Glomerular visceral epithelial cell (primary cell): ENCODE results near the gene PYGB.

Source experiments
- DNase-seq: peaks from one replicate; pipeline ENCODE4 v3.0.0-alpha.2; 2016; ENCODE audit errors: extremely low spot score

PYGB gene

GRCh38 chr20:25216199-25216945 is 31.5 kb upstream of the PYGB start:
- DNase-seq = no peak

- DNase-seq = no peak
Observed at GRCh38 chr20:25217161-25218108, 30.4 kb upstream of the PYGB start.

- no peak for DNase-seq
Observed at GRCh38 chr20:25218109-25218486, 29.8 kb upstream of the PYGB start.

DNA sequence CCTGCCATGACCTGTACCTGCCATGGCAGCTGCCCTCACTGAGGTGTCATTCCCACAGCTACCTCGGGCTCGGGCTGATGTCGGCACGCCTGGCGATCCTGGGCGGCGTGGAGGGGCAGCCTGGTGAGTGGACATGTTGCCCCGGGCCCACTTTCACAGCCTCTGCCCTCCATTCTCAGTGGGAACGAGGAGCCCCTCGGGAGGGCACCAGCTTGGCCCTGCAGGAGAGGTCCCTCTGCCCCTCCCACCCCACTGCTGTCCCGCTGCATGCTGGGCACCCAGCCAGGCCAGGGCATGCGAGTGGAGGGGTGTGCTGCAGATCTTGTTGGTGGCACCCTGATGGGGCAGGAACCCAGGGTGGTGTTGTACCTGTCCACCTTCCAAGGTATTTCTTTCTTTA is 29.4 kb upstream of the PYGB start:
- DNase-seq = no peak

- no peak for DNase-seq
Observed at GRCh38 chr20:25219365-25219764, 28.5 kb upstream of the PYGB start.

DNA sequence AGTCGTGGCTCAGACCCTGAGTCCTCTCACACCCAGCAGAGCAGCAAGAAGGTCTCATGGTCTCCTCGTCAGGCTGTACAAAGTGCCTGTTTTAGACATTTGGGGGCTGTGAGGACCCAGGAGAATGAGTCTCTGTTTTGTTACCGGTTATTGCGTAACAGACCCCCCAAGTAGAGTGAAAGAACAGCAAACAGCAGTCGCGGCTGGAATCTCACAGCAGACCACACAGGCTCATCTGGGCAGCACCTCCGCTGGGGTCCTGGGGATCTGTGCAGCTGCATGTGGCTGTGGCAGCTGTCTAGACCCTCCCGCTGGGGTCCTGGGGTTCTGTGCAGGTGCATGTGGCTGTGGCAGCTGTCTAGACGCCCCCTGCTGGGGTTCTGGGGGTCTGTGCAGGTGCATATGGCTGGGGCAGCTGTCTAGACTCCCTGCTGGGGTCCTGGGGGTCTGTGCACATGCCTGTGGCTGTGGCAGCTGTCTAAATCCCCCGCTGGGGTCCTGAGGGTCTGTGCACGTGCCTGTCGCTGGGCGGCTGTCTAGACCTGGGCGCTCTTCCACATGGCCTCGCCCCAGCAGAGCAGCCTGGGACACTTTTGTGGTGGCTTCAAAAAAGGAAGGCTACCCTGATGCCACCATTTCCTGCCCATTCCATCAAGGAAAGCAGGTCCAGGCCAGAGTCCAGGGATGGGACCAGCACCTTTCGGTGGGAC is 27.7 kb upstream of the PYGB start:
- no peak for DNase-seq

- peak; percentile 41 for DNase-seq
Observed at GRCh38 chr20:25220810-25221591, 26.9 kb upstream of the PYGB start.

- no peak for DNase-seq
Observed at GRCh38 chr20:25221592-25222460, 26.1 kb upstream of the PYGB start.

GRCh38 chr20:25222461-25223178 is 25.3 kb upstream of the PYGB start:
- DNase-seq = no peak

DNA sequence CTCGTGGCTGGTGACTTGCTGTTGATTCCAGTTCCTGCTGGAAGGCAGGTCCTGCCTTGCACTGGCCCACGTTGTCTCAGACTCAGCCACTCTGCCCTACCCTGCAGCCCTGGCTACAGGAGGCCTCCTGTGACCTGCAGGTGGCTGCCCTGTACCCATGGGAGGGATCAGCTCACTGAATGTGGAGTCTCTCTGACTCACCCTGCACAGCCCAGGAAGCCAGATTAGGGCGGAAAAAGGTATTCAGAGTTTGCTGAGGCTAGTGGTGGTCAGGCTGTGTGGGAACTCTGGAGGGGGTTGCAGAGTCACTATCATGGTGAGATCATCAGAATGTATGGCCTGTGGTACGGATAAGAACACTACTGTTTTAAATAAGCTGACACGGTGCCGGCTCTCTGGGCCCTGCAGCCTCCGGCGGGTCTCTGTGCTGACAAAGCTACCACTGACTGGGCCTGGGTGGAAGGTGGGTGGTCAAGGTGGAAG is 24.7 kb upstream of the PYGB start:
- peak; percentile 98 for DNase-seq

DNA sequence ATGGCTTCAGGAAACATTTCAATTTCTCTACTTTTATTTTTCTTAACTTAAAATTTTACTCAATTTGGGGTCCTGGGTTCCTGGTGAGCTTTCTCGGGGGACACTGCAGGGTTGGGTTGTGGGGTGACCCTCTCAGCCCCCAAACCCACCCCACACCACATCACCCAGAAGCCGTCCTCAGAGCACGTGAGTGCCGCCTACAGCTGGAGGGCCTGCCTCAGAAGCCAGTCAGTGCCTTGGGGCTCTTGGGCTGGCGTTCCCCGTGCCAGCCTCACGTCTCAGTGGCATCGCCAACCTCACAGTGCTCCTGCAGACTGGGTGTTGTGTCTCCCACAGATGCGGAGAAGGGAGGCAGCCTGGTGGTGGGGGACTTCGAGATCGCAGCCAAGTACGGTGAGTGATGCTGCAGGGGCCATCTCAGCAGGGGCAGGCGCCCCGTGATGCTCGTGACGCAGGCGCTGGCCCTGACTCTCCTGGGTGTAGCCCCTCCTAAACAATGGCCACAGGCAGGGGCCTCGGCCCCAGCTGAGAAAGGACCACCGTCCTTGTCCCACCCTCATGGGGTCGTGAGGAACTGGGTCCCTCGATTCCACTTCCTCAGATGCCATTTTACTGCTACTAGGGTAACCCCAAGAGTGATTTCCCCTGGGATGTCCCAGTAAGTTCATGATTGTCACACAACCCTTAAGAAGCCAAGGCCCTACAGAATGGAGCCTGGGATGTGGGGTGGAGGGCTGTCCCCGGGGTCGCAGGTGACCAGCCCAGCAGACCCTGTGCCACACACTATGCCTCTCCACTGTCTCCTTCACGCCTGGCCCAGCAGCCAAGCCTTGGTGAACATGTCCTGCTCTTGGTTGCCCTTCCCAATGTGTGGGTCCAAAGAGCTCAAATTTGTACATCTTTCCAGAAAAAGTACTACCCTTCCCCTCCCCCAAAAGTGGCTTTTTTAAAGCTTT is 23.8 kb upstream of the PYGB start:
- no peak for DNase-seq

DNA sequence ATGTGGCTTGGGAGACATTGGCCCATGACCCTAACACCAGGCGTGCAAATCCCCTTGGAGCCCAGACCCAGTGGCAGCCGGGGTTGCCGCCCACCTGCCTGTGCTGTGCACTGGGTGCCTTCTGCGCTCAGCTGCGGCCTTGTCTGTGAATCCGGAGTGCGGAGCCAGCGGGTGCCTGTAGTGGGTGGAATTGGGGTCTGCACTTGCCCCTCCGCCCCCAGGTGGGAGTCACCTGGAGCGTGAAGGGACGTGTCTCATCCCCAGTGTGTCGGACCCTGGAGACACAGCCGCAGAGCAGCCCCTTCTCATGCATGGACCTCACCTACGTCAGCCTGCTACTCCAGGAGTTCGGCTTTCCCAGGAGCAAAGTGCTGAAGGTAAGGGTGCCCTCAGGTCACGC is 22.9 kb upstream of the PYGB start:
- DNase-seq = no peak

DNA sequence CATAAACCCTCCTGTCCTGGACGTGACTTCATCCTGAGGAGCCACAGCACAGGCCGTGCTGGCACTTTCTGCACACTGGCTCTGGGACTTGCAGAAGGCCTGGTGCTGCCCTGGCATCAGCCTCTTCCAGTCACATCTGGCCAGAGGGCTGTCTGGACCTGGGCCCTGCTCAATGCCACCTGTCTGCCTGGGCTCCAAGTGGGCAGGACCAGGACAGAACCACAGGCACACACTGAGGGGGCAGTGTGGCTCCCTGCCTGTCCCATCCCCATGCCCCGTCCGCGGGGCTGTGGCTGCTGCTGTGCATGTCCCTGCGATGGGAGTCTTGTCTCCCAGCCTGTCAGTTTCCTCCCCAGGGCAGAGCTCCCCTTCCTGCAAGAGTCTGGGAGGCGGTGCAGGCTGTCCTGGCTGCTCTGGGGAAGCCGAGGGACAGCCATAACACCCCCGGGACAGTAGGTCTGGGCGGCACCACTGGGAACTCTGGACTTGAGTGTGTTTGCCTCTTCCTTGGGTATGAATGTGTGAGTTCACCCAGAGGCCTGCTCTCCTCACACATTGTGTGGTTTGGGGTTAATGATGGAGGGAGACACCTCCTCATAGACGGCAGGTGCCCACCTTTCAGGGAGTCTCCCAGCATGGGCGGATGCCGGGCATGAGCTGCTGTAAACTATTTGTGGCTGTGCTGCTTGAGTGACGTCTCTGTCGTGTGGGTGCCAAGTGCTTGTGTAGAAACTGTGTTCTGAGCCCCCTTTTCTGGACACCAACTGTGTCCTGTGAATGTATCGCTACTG is 22.0 kb upstream of the PYGB start:
- DNase-seq = no peak

DNA sequence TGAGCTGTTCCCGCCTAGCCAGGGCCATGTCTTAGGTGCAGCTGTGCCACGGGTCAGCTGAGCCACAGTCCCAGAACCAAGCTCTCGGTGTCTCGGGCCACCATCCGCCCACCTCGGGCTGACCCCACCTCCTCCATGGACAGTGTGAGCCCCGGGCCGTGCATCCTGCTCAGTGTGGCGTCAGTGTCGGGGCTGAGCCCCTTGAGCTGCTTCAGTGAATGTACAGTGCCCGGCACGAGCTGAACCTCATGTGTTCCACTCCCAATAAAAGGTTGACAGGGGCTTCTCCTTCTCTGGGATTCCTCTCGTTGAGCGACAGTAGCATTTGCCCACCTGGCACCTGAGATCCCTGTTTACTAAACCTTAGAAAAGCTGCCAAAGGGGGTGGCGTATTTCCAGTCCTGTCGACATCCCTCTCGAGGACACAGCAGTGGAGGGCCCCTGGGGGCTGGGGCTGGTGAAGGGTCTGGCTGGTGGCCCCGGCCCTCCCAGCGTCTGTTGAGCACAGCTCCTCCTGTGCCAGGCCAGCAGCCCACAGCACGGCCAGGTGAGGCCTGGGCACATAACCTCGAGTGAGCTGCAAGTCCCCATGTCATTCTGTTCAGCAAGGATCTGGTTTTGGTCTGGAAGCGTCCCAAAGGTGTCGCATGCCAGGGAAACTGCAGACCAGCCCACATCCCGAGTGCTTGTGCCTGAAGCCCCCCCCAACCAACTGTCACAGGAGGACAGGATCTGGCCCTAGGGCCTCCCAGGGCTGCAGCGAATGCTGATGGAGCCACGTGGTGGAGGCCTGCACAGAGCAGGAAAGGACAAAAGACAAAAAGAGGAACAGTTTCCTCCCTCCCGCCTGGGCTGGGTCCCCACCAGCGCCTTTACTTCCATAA is 21.2 kb upstream of the PYGB start:
- no peak for DNase-seq

GRCh38 chr20:25227317-25227831 is 20.5 kb upstream of the PYGB start:
- peak; percentile 52 for DNase-seq

DNA sequence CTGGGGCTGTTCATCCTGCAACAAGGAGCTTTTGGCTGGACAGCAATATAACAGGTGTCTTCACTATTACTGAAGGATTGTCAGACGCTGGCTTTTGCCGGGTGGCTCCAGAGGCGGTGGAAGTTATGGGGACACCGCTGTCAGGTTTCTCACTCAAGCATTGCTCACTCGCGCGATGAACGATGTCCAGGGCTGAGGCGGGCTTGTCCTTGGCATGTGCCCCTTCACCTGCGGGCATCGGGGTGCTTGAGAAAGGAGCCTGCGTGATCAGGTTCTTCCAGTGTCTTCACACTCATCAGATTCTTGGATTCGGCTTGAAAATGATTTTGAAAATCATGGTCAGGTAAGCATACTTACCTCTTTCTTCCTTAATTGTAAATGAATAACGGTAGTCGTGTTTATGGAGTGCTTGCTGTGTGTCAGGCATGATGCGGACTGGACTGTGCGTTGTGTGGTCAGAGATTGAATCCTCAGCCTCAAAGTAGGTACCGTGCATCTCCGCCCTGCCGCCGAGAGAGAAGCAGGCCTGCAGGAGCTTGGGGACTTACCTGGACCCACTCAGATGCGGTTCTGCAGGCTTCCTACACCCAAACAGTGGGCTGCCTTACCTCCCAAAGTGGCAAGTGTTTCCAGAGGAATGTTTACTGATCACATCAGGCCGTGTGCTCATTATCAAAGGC is 18.3 kb upstream of the PYGB start:
- DNase-seq = no peak
